H9 (cell line): ENCODE results near the gene MBD5. TPM values are rescaled to one million over a fixed set of nuclear protein-coding genes. Genes with fewer than 3 reads are reported as not detected.

Experiments
- DNase-seq: peaks from one replicate; pipeline ENCODE4 v3.0.0-alpha.2; 2017
- H2AFZ ChIP-seq: one replicate; pipeline ENCODE4 v1.6.1; 2013; ENCODE audit warnings: mild to moderate bottlenecking, low read length, control low read depth, moderate library complexity
- H2AK5ac ChIP-seq: 2 replicates; pipeline ENCODE4 v1.6.1; 2013; ENCODE audit warnings: low read length, control low read depth, mixed read lengths; ENCODE audit not compliant: insufficient read length
- H2BK120ac ChIP-seq: one replicate; pipeline ENCODE4 v1.6.1; 2013; ENCODE audit warnings: low read depth, mild to moderate bottlenecking, low read length, control low read depth, inconsistent platforms; ENCODE audit not compliant: poor library complexity, severe bottlenecking
- H2BK12ac ChIP-seq: 2 replicates; pipeline ENCODE4 v1.6.1; 2013; ENCODE audit warnings: low read length, control low read depth, mixed read lengths, low read depth; ENCODE audit not compliant: insufficient read length
- H2BK15ac ChIP-seq: 2 replicates; pipeline ENCODE4 v1.6.1; 2013; ENCODE audit warnings: low read depth, low read length, control low read depth
- H2BK20ac ChIP-seq: one replicate; pipeline ENCODE4 v1.6.1; 2013; ENCODE audit warnings: low read depth, mild to moderate bottlenecking, low read length, control low read depth, inconsistent platforms; ENCODE audit not compliant: poor library complexity, severe bottlenecking
- H2BK5ac ChIP-seq: 2 replicates; pipeline ENCODE4 v1.6.1; 2013; ENCODE audit warnings: low read length, control low read depth, mixed read lengths; ENCODE audit not compliant: insufficient read length
- H3K14ac ChIP-seq: 2 replicates; pipeline ENCODE4 v1.6.1; 2013; ENCODE audit warnings: low read length, control low read depth; ENCODE audit not compliant: insufficient read depth
- H3K18ac ChIP-seq: 2 replicates; pipeline ENCODE4 v1.6.1; 2013; ENCODE audit warnings: low read depth, mild to moderate bottlenecking, mixed read lengths, low read length, control low read depth; ENCODE audit not compliant: insufficient read length
- H3K23ac ChIP-seq: 2 replicates; pipeline ENCODE4 v1.6.1; 2013; ENCODE audit warnings: low read length, control low read depth, mixed read lengths, low read depth; ENCODE audit not compliant: insufficient read length
- H3K23me2 ChIP-seq: 2 replicates; pipeline ENCODE4 v1.6.1; 2013; ENCODE audit warnings: low read depth, mild to moderate bottlenecking, mixed read lengths, low read length, control low read depth; ENCODE audit not compliant: insufficient read length, poor library complexity, severe bottlenecking
- H3K27ac ChIP-seq: 2 replicates; pipeline ENCODE4 v1.5.1; 2013; ENCODE audit warnings: low read length, control low read depth, mixed read lengths, low read depth; ENCODE audit not compliant: insufficient read length
- H3K27me3 ChIP-seq: 2 replicates; pipeline ENCODE4 v1.6.1; 2013; ENCODE audit warnings: low read length, control low read depth, inconsistent platforms; ENCODE audit not compliant: insufficient read depth
- H3K4ac ChIP-seq: 2 replicates; pipeline ENCODE4 v1.6.1; 2013; ENCODE audit warnings: low read depth, mild to moderate bottlenecking, control low read depth, inconsistent platforms, low read length, moderate library complexity
- H3K4me1 ChIP-seq: 2 replicates; pipeline ENCODE4 v1.6.1; 2013; ENCODE audit warnings: low read length, control low read depth, inconsistent platforms; ENCODE audit not compliant: insufficient read depth
- H3K4me2 ChIP-seq: 2 replicates; pipeline ENCODE4 v1.6.1; 2013; ENCODE audit warnings: low read length, control low read depth, mixed read lengths; ENCODE audit not compliant: insufficient read length, insufficient read depth
- H3K56ac ChIP-seq: 2 replicates; pipeline ENCODE4 v1.6.1; 2013; ENCODE audit warnings: low read depth, mild to moderate bottlenecking, mixed read lengths, low read length, control low read depth; ENCODE audit not compliant: insufficient read length
- H3K79me1 ChIP-seq: 2 replicates; pipeline ENCODE4 v1.6.1; 2013; ENCODE audit warnings: low read depth, mild to moderate bottlenecking, moderate library complexity, low read length, control low read depth, inconsistent platforms; ENCODE audit not compliant: insufficient read depth, poor library complexity, severe bottlenecking
- H3K79me2 ChIP-seq: 2 replicates; pipeline ENCODE4 v1.6.1; 2013; ENCODE audit warnings: low read length, control low read depth, inconsistent platforms; ENCODE audit not compliant: insufficient read depth
- H3K9ac ChIP-seq: 2 replicates; pipeline ENCODE4 v1.6.1; 2013; ENCODE audit warnings: low read length, control low read depth, mixed read lengths; ENCODE audit not compliant: insufficient read length; ENCODE audit errors: extremely low read depth
- H3K9me3 ChIP-seq: one replicate; pipeline ENCODE4 v1.6.1; 2013; ENCODE audit warnings: low read depth, low read length, inconsistent platforms; ENCODE audit not compliant: control insufficient read depth
- H3T11ph ChIP-seq: one replicate; pipeline ENCODE4 v1.6.1; 2013; ENCODE audit warnings: mild to moderate bottlenecking, low read length, control low read depth, inconsistent platforms
- H4K20me1 ChIP-seq: one replicate; pipeline ENCODE4 v1.6.1; 2013; ENCODE audit not compliant: control insufficient read depth, insufficient read length, insufficient read depth
- H4K5ac ChIP-seq: 2 replicates; pipeline ENCODE4 v1.6.1; 2013; ENCODE audit warnings: low read depth, mild to moderate bottlenecking, mixed read lengths, low read length, control low read depth; ENCODE audit not compliant: insufficient read length
- H4K8ac ChIP-seq: replicated peaks from 2 replicates; pipeline ENCODE4 v1.6.1; 2013; ENCODE audit warnings: low read length, control low read depth, mixed read lengths, low read depth; ENCODE audit not compliant: insufficient read length
- H4K91ac ChIP-seq: 2 replicates; pipeline ENCODE4 v1.6.1; 2013; ENCODE audit warnings: low read depth, mild to moderate bottlenecking, moderate library complexity, mixed read lengths, low read length, control low read depth; ENCODE audit not compliant: insufficient read length
- H3K27ac Mint-ChIP-seq, 3 experiments: 2 replicates in 2 of 3; 3 replicates in 1 of 3; pipeline ENCODE4 v1.8.0; 2020 to 2021; ENCODE audit warnings: mixed read lengths in 3 of 3, mild to moderate bottlenecking in 1 of 3, moderate library complexity in 1 of 3
- H3K27me3 Mint-ChIP-seq: 2 replicates; pipeline ENCODE4 v1.8.0; 2021; ENCODE audit warnings: low read depth, mild to moderate bottlenecking, moderate library complexity, mixed read lengths
- H3K36me3 Mint-ChIP-seq, 3 experiments: 2 replicates in 2 of 3; 3 replicates in 1 of 3; pipeline ENCODE4 v1.8.0; 2020 to 2021; ENCODE audit warnings: low read depth in 3 of 3, mixed read lengths in 3 of 3; ENCODE audit not compliant: insufficient read depth in 1 of 3
- H3K4me1 Mint-ChIP-seq, 2 experiments: 2 replicates each; pipeline ENCODE4 v1.8.0; 2020; ENCODE audit warnings: mixed read lengths in 2 of 2
- H3K4me3 Mint-ChIP-seq, 2 experiments: 2 replicates in 1 of 2; 3 replicates in 1 of 2; pipeline ENCODE4 v1.8.0; 2020 to 2021; ENCODE audit warnings: mild to moderate bottlenecking in 2 of 2, mixed read lengths in 2 of 2, moderate library complexity in 1 of 2
- H3K9me3 Mint-ChIP-seq, 2 experiments: 2 replicates in 1 of 2; 3 replicates in 1 of 2; pipeline ENCODE4 v1.8.0; 2020; ENCODE audit warnings: mild to moderate bottlenecking in 2 of 2, mixed read lengths in 2 of 2, moderate library complexity in 1 of 2
- CTCF ChIP-seq: fragments of 200-600 bp; sonication (generic); conservative IDR thresholded peaks from 3 replicates; pipeline ENCODE4 v1.8.0; 2021; ENCODE audit warnings: antibody characterized with exemption, mild to moderate bottlenecking
- WGBS: extraction: QIAGEN DNeasy Blood & Tissue Kit; methylation state at CpG from one replicate; pipeline ENCODE4 v1.1.7; 2013; ENCODE audit warnings: missing lambda C conversion rate, low lambda C conversion rate, mixed read lengths; ENCODE audit not compliant: insufficient read length; ENCODE audit errors: extremely low coverage; 5-methylcytosine and 5-hydroxymethylcytosine counted together
- total RNA-seq: library from RNA; stranded (reverse); gene quantifications from 2 replicates; pipeline ENCODE4 v1.2.1, GENCODE V29; 2021

The MBD5 gene
- total RNA-seq, 1 experiment from 2014 or later = 23.1 TPM

DNA sequence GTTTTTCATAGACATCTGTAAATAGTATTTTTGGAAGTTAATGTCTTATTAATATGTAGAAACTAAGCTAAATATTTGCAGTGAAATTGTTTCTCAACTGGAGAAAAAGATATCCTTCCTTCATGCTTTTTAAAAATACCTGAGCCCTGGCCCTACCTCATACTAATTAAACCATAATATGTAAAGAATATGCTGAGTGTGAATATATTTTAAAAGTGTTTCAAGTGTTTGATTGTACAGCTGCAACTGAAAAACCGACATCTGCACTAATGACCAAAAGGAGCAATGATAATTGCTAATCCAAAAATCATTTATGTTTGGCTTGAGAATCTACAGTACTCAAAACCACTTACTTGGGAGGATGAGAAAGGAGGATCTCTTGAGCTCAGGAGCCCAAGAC lies 156.7 kb downstream of the MBD5 start:
- H3K4me1 ChIP-seq = no peaks in the 10 kb centered on the region
- H4K5ac ChIP-seq = no peak overlapping the region
- no peak overlapping the region for H3K4me2 ChIP-seq
- Mint-ChIP-seq H3K27me3 (no peaks in the 10 kb centered on the region), H3K27ac (no peak overlapping the region; a peak in 1 of 7 replicates), H3K4me1 (no peaks in the 10 kb centered on the region), H3K36me3 (peaks cover 0 to 11% (median 4%) of the 10 kb centered on the region in 3 experiments; a peak in 5 of 7 replicates), H3K4me3 (no peak overlapping the region), H3K9me3 (no peaks in the 10 kb centered on the region)
- H2BK15ac ChIP-seq = no peak overlapping the region
- no peak overlapping the region for H3K9ac ChIP-seq
- DNase-seq = no peak
- no CpG with 5 or more reads among the region's 1 CpG for WGBS
- H3K27me3 ChIP-seq = no peaks in the 10 kb centered on the region
- H3T11ph ChIP-seq = no peak overlapping the region
- H3K56ac ChIP-seq = no peak overlapping the region
- H3K23ac ChIP-seq = no peak overlapping the region
- no peaks in the 10 kb centered on the region for H3K79me1 ChIP-seq
- no peaks in the 10 kb centered on the region for H3K9me3 ChIP-seq
- no peak overlapping the region for H2BK12ac ChIP-seq
- no peak overlapping the region for H2AK5ac ChIP-seq
- H3K14ac ChIP-seq = no peak overlapping the region
- no peak overlapping the region for H4K91ac ChIP-seq
- H3K4ac ChIP-seq = no peak overlapping the region
- H2AFZ ChIP-seq = no peak overlapping the region
- H2BK20ac ChIP-seq = no peak overlapping the region
- TF ChIP-seq CTCF = no peak
- H2BK120ac ChIP-seq = no peak overlapping the region
- H3K23me2 ChIP-seq = peaks cover 3% of the 10 kb centered on the region
- H4K20me1 ChIP-seq = no peaks in the 10 kb centered on the region
- H3K18ac ChIP-seq = no peak overlapping the region
- H2BK5ac ChIP-seq = no peak overlapping the region
- H3K27ac ChIP-seq = no peak overlapping the region
- no peak overlapping the region for H4K8ac ChIP-seq
- no peaks in the 10 kb centered on the region for H3K79me2 ChIP-seq
